PC-9 (cell line): ENCODE results near the gene PLA2R1.

Experiments
- EZH2 ChIP-seq: fragments of 200-600 bp; sonication (generic); IDR thresholded peaks from 2 replicates; pipeline ENCODE4 v1.8.0; 2017; ENCODE audit warnings: antibody characterized with exemption, low read depth
- TF ChIP-seq, protein P1 (sequence below): fragments of 200-600 bp; sonication (generic); conservative IDR thresholded peaks from 2 replicates; pipeline ENCODE4 v1.6.1; 2017; ENCODE audit warnings: mixed run types, antibody characterized with exemption, mild to moderate bottlenecking, moderate library complexity

DNA sequence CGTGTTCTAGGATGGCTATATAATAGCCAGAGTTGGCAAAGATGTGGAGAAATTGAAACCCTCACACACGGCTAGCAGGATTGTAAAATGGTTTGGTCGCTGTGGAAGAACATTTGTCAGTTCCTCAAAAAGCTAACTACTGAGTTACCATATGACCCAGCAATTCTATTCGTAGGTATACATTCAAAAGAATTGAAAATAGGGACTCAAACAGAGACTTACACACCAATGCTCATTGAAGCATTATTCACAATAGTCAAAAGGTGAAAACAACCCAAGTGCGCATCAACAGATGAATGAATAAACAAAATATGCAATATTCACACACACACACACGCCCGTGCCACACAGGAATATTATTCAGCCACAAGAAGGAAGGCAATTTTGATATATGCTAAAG is 98.7 kb downstream of the PLA2R1 start:
- TF ChIP-seq, protein P1, sequence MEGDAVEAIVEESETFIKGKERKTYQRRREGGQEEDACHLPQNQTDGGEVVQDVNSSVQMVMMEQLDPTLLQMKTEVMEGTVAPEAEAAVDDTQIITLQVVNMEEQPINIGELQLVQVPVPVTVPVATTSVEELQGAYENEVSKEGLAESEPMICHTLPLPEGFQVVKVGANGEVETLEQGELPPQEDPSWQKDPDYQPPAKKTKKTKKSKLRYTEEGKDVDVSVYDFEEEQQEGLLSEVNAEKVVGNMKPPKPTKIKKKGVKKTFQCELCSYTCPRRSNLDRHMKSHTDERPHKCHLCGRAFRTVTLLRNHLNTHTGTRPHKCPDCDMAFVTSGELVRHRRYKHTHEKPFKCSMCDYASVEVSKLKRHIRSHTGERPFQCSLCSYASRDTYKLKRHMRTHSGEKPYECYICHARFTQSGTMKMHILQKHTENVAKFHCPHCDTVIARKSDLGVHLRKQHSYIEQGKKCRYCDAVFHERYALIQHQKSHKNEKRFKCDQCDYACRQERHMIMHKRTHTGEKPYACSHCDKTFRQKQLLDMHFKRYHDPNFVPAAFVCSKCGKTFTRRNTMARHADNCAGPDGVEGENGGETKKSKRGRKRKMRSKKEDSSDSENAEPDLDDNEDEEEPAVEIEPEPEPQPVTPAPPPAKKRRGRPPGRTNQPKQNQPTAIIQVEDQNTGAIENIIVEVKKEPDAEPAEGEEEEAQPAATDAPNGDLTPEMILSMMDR: no peak
- TF ChIP-seq EZH2: no peak
